ENCODE results near the gene KCNAB1.

- TF ChIP-seq CTCF (IDR thresholded peaks at IDR 0.05 in 2 of 3, conservative IDR thresholded peaks at IDR 0.05 in 1 of 3; ENCODE audit: borderline replicate concordance in 1 of 3, insufficient read depth in 1 of 3, low read depth in 2 of 3, low read length in 2 of 3) = no peak
- TF ChIP-seq MAX (IDR thresholded peaks at IDR 0.05) = no peak
- no peak for TF ChIP-seq EZH2 (IDR thresholded peaks at IDR 0.05)
Measured at GRCh38 chr3:156516961-156517360, 396.6 kb downstream of the KCNAB1 start.

Data from HCT116 (cell line).